Stomach (tissue), 4 donors: ENCODE results near the gene ZNF526.

Source experiments
- EP300 ChIP-seq: sonication (generic); formaldehyde crosslinking; IDR thresholded peaks from one replicate; pipeline ENCODE4 v1.6.1; 2017; ENCODE audit warnings: antibody characterized with exemption
- POLR2AphosphoS5 ChIP-seq, 3 donors: sonication (generic); formaldehyde crosslinking; IDR thresholded peaks; one replicate each; pipeline ENCODE4 v1.6.1; 2016; ENCODE audit warnings: antibody characterized with exemption in 3 of 3

DNA sequence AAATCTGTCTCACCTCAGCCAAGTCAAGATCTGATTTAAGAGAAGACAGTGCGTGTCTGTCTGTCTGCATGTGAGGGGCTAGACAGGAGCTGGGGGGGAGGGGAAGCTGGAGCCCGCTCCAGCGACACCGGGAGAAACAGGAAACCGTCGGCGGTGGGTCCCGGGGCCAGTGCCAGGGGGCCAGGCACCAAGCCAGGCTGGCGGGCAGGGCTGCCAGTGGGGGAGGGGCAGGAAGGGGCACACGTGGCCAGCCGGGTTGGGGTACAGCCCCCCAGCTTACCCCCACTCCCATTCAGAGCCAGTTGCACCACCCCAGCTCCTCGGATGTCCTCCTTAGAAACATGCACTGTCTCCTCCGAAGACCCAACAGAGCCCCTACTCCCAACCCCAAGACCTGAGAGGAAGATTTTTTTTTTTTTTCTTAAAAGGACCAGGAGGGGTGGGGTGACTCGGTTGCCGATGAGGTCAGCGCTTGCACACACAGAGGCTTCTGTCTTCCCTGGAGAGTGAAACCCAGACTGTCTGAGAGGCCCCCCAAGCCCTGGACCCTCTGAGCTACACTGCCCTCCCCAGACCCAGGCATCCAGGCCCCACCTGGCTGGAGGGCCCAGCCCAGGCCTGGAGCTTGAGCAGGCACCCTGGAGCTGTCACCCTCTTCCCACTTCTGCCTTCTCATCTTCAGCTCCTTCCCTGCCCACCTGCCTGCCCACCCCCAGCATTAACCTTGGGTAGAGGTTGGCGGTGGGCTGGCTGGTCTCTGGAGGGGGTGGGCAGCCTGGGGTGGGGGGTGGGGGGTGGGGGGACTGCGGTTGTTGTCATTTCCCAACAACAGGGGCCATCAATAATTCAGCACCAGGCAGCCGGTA lies 30.8 kb downstream of the ZNF526 start:
- no peak for TF ChIP-seq EP300
- no peak for TF ChIP-seq POLR2AphosphoS5 (IDR thresholded peaks at IDR 0.05)
